Body of pancreas (tissue), 4 donors: ENCODE data around the gene VTA1. TPM values are rescaled to one million over a fixed set of nuclear protein-coding genes. Genes with fewer than 3 reads are reported as not detected.

Experiments used
- ATAC-seq: fragments of 150-250 bp; one replicate; pipeline ENCODE4 v1.9.1; 2016
- DNase-seq, 4 donors: peaks; one replicate each; pipeline ENCODE4 v3.0.0-alpha.2; 2019
- H3K27ac ChIP-seq, 4 donors: fragments of 200-600 bp; sonication (generic); 1 replicate in 3 of 4; 2 replicates in 1 of 4; pipeline versions ENCODE4 v1.5.1 to v1.6.1; 2016 to 2019; ENCODE audit warnings: mild to moderate bottlenecking in 1 of 4, mixed read lengths in 1 of 4, moderate library complexity in 1 of 4
- H3K27me3 ChIP-seq, 2 donors: fragments of 200-600 bp; sonication (generic); one replicate each; pipeline ENCODE4 v1.6.0; 2016; ENCODE audit warnings: mild to moderate bottlenecking in 1 of 2
- H3K36me3 ChIP-seq, 2 donors: fragments of 200-600 bp; sonication (generic); replicated peaks in 1 of 2; 2 replicates each; pipeline ENCODE4 v1.5.1; 2016; ENCODE audit warnings: low read depth in 2 of 2; ENCODE audit not compliant: insufficient read depth in 1 of 2
- H3K4me1 ChIP-seq: fragments of 200-600 bp; sonication (generic); one replicate; pipeline ENCODE4 v1.6.0; 2016
- H3K4me3 ChIP-seq, 2 donors: fragments of 200-600 bp; sonication (generic); 1 replicate in 1 of 2; 2 replicates in 1 of 2; pipeline ENCODE4 v1.5.1; 2016 to 2019
- H3K9me3 ChIP-seq, 3 donors: fragments of 200-600 bp; sonication (generic); 1 replicate in 2 of 3; 2 replicates in 1 of 3; pipeline ENCODE4 v1.5.1; 2016
- POLR2A ChIP-seq, 3 donors: fragments of 450-650 bp; IDR thresholded peaks; one replicate each; pipeline ENCODE4 v1.6.1; 2016; ENCODE audit warnings: antibody characterized with exemption in 3 of 3, mild to moderate bottlenecking in 2 of 3
- WGBS, 2 donors: methylation state at CpG; one replicate each; pipeline ENCODE4 v1.1.5; 2017; 5-methylcytosine and 5-hydroxymethylcytosine counted together
- intact Hi-C: fragments of 100-400 bp; cut with DNase I; formaldehyde crosslinking; loops from one replicate; pipeline ENCODE4 v1.15.1; 2023
- total RNA-seq, 2 donors: library from RNA; depleted of rRNA; stranded (reverse); fragments of >200 nt; gene quantifications; one replicate each; pipeline ENCODE4 v1.1.0, GENCODE V29; 2016
- TF ChIP-seq, protein P1 (sequence below), 7 experiments: fragments of 450-650 bp in 4 of 7; fragments of 200-600 bp in 3 of 7; sonication (generic) in 3 of 7; IDR thresholded peaks; one replicate each; pipeline ENCODE4 v1.5.1; 2016 to 2019; ENCODE audit warnings: antibody characterized with exemption in 7 of 7

VTA1 gene
- total RNA-seq, 2 donors from 2014 or later: 5.9 to 11.9 TPM

DNA sequence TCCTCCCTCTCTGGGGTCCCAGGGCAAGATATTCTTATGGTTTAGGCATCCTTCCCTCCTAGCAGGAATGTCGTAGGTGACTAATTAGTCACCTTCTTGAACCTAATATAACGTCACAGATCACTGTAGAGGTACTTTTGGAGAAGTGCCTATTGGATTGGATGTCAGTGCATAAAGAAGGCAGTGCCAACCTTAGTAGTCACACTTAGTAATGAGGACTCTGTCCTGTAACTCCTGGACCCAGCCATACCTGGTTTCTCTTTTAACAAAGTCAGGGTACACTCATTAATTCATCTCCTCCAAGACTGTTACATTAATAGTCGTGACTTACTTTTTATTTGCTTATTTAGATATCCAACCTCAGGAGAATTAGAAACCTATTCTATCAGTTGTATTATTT lies 20.0 kb downstream of the VTA1 start:
- no peaks in the 10 kb centered on the region for H3K27me3 ChIP-seq
- intact Hi-C loops: no loop called here
- H3K4me3 ChIP-seq: no peak overlapping the region
- no peak for DNase-seq
- TF ChIP-seq, protein P1, sequence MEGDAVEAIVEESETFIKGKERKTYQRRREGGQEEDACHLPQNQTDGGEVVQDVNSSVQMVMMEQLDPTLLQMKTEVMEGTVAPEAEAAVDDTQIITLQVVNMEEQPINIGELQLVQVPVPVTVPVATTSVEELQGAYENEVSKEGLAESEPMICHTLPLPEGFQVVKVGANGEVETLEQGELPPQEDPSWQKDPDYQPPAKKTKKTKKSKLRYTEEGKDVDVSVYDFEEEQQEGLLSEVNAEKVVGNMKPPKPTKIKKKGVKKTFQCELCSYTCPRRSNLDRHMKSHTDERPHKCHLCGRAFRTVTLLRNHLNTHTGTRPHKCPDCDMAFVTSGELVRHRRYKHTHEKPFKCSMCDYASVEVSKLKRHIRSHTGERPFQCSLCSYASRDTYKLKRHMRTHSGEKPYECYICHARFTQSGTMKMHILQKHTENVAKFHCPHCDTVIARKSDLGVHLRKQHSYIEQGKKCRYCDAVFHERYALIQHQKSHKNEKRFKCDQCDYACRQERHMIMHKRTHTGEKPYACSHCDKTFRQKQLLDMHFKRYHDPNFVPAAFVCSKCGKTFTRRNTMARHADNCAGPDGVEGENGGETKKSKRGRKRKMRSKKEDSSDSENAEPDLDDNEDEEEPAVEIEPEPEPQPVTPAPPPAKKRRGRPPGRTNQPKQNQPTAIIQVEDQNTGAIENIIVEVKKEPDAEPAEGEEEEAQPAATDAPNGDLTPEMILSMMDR (IDR thresholded peaks at IDR 0.05): no peak
- TF ChIP-seq POLR2A (IDR thresholded peaks at IDR 0.05): no peak
- H3K36me3 ChIP-seq: peaks cover 0 to 6% of the 10 kb centered on the region in 2 donors
- H3K9me3 ChIP-seq: no peaks in the 10 kb centered on the region
- peaks cover 13% of the 10 kb centered on the region for H3K4me1 ChIP-seq
- no peak overlapping the region for H3K27ac ChIP-seq
- no peak for ATAC-seq
- 77 to 85% methylated on average over 3 of the region's 3 CpGs for WGBS, 2 donors

DNA sequence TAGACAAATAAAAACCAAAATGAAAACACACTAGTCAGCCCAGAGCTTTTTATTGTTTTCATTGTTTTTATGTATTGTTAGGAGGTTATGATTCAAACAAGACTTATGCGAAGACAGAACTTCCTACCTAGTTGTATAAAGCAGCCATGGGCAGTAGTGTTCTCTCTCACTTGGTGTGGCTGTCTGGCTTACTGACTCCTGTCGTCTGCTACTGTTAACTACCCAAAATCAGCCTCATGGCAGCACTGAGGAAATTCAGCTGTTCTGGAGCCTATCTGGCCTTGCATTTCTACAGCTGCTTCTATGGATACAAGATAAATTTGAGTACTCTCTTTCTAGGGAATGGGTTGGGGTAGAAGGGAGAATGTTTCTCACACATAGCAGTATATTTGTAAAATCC lies 20.4 kb downstream of the VTA1 start:
- Histone ChIP-seq H3K9me3 (no peaks in the 10 kb centered on the region), H3K27ac (no peak overlapping the region), H3K4me1 (peaks cover 9% of the 10 kb centered on the region), H3K4me3 (no peak overlapping the region), H3K27me3 (no peaks in the 10 kb centered on the region), H3K36me3 (peaks cover 0 to 7% of the 10 kb centered on the region in 2 donors)
- TF ChIP-seq, protein P1 (IDR thresholded peaks at IDR 0.05): no peak
- no peak for TF ChIP-seq POLR2A (IDR thresholded peaks at IDR 0.05)
- intact Hi-C loops: no loop called here
- ATAC-seq (no peak), DNase-seq (no peak)
- WGBS, 2 donors: 67 to 75% methylated on average over 2 of the region's 2 CpGs

GRCh38 chr6:142171351-142171750 lies 24.3 kb downstream of the VTA1 start:
- TF ChIP-seq, protein P1 (IDR thresholded peaks at IDR 0.05): no peak
- no peak for TF ChIP-seq POLR2A (IDR thresholded peaks at IDR 0.05)
- no peak for ATAC-seq
- intact Hi-C loops: no loop called here
- no peak for DNase-seq
- Histone ChIP-seq H3K36me3 (peaks cover 0 to 8% of the 10 kb centered on the region in 2 donors), H3K27me3 (no peaks in the 10 kb centered on the region), H3K9me3 (no peaks in the 10 kb centered on the region), H3K27ac (no peak overlapping the region), H3K4me3 (no peak overlapping the region), H3K4me1 (no peaks in the 10 kb centered on the region)

DNA sequence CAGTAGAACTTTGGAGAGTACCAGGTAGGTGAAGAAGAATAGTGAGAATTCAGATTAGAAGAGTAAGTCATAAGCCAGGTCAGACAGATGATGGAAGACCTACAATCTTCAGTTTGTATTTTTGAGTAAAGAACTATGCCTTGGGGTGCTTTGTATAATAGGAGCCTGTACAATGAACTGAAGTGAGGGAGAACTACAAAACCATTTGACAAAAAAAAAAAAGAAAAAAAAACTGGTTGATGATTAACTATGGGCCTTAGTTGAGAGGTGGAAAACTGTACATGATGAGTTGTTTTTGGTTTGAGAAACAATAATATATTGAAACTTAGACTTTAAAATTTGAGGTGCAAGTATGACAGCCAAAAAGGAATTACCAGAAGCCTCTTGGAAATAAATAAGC lies 25.7 kb downstream of the VTA1 start:
- no peak overlapping the region for H3K27ac ChIP-seq
- ATAC-seq (no peak), DNase-seq (no peak)
- intact Hi-C loops: no loop called here
- H3K27me3 ChIP-seq: no peaks in the 10 kb centered on the region
- no peaks in the 10 kb centered on the region for H3K4me1 ChIP-seq
- TF ChIP-seq, protein P1 (IDR thresholded peaks at IDR 0.05): no peak
- TF ChIP-seq POLR2A (IDR thresholded peaks at IDR 0.05): no peak
- no peak overlapping the region for H3K4me3 ChIP-seq
- H3K36me3 ChIP-seq: peaks cover 0 to 5% of the 10 kb centered on the region in 2 donors
- no peaks in the 10 kb centered on the region for H3K9me3 ChIP-seq

DNA sequence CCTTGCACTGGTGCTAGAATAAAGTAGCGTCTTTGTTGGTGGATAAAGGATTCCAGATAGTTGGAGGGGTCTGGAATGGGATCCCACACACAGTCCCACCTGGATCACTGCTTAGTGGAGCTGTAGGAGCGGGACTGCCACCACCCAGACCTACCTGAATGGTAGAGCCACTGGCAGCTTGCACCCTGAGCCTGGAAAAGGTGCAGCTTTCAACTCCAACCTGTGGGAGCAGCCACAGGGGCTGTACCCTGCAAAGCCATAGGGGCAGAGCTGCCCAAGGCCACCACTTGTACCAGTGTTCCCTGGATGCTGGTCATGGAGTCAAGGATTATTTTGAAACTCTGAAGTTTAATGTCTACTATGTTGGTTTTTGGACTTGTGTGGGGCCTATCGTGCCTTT lies 26.9 kb downstream of the VTA1 start:
- Histone ChIP-seq H3K27ac (no peak overlapping the region), H3K4me3 (no peak overlapping the region), H3K27me3 (no peaks in the 10 kb centered on the region), H3K4me1 (no peaks in the 10 kb centered on the region), H3K9me3 (no peaks in the 10 kb centered on the region), H3K36me3 (peaks cover 0 to 5% of the 10 kb centered on the region in 2 donors)
- ATAC-seq (no peak), DNase-seq (no peak)
- 97 to 98% methylated on average over 3 of the region's 3 CpGs for WGBS, 2 donors
- intact Hi-C loops: no loop called here
- TF ChIP-seq POLR2A (IDR thresholded peaks at IDR 0.05): no peak
- TF ChIP-seq, protein P1 (IDR thresholded peaks at IDR 0.05): no peak
